NCI-H2107 treated with DMSO at 0.1 percent for 48 hours (cell line): Measurements from ENCODE around the gene FRMD8.

Experiments used
- DNase-seq: peaks from one replicate; lab custom pipeline; 2025; ENCODE audit not compliant: unreplicated experiment; lab: John Stamatoyannopoulos, UW

The FRMD8 gene

DNA sequence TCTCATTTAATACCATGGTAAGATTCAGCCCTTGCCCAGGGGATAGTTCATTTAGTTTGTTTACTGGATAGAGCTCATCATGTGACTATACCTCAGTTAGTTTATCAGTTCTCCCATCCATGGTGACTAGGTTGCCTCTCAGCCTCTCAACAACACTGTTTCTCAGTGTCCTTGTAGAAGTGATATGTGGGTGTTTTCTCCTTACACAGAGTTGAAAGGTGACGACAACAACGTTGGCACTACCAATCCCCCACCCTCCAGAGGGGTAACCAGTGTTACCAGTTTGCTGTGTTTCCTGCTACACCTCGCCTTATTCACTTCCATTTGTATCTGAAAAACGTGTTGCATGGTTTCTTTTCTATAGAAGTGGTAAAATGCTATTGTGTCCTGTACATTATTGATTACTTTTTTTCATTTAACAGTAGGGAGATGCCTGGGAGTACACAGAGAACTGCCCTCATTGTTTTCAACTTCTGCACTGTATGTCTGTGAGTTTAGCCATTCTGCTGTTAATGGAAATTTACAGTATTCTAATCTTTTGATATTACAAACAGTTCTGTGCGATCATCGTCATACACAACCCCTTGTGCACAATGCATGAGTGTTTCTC, 47.7 kb downstream of the FRMD8 start:
- no peak for DNase-seq

DNA sequence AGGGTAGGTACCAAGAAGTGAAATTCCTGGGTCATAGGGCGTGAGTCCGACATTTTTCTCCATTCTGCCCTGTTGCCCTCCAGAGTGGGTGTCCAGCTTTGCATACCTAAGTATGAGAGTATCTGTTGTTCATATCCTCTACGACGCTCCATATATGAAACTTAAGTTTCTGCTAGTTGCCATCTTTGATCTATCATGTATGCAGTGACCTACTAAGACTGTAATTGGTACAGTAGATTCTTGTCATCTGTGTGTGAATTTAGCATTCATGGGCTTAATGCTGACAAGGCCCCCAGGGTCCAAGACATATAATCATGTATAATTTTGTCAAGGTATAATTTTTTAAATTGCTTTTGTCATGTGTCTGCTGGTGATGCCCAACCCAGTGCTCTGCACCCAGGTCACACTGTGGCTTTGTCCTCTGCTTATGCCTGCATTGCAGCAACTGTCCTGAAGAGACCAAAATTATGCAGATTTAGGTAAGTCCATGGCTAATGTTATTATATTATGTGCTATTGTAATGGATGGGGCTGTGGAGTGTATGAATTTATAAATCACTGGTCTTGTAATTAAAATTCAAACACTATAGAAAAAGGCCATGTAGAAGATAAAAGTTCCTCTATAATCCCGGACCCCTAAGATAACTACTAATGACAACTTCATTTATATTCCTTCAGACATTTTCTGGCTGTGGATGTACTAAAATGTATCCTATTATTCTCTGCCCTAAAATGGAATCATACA, 48.4 kb downstream of the FRMD8 start:
- no peak for DNase-seq

- no peak for DNase-seq
Measured at GRCh38 chr11:65435411-65435931, 49.0 kb downstream of the FRMD8 start.

DNA sequence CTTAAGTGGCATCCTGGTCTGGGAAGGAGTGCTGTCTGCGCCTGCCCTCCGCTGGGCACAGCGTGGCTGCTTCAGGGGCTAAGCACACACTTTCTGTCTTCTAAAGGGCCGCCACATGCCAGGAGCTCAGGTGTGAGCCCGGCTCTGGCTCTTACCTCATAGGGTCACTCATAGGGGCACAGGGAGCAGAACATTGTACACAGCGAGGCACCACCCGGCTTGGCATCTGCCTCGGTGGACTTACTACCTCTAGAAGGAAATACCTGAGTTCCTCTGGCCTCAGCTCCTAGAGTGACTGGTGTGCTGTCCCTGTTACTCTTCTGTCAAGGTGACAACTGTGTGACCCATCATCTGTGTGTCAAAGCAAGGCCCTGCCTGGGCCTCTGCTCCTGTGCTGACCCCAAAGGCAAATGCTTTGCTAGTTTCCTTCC, 49.6 kb downstream of the FRMD8 start:
- no peak for DNase-seq

GRCh38 chr11:65436412-65437032, 50.1 kb downstream of the FRMD8 start:
- DNase-seq = no peak

DNA sequence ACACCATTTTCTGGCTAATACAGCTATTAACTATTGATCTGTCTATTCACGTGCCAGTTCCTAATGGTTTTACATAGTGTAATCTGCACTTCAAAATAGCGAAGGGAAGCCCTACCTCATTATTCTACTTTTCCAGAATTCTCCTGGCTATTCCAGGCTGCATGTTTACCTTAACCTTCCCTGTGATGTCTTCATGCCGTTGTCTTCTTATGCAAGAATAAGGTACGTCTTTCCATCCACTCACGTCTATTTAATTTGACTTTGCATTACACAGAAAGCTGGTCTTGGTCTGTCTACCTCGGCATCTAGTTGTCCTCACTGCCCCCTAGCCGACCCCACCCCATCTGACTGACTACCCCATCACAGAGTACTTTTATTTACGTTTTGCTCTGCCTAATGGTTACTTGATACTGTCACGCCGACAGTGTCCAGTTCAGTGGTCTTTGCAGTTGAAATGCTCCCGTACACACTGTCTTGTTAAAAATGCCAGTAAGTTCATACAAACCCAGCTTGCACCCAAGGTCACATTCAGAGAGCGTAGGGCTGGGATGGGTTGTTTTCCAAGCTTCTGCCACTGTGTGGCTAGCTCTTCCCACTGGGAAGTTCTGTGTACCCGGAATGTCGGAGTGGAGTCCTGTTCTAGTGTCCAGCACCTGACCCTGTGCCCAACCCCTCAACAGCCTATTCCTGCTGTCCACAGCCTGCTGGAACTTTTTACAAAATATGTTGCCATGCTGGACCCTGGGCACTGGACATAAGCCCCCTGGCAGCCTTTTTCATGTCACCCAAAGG, 51.2 kb downstream of the FRMD8 start:
- no peak for DNase-seq

- no peak for DNase-seq
Measured at GRCh38 chr11:65438257-65439151, 52.1 kb downstream of the FRMD8 start.

GRCh38 chr11:65439331-65440181, 53.1 kb downstream of the FRMD8 start:
- no peak for DNase-seq

DNA sequence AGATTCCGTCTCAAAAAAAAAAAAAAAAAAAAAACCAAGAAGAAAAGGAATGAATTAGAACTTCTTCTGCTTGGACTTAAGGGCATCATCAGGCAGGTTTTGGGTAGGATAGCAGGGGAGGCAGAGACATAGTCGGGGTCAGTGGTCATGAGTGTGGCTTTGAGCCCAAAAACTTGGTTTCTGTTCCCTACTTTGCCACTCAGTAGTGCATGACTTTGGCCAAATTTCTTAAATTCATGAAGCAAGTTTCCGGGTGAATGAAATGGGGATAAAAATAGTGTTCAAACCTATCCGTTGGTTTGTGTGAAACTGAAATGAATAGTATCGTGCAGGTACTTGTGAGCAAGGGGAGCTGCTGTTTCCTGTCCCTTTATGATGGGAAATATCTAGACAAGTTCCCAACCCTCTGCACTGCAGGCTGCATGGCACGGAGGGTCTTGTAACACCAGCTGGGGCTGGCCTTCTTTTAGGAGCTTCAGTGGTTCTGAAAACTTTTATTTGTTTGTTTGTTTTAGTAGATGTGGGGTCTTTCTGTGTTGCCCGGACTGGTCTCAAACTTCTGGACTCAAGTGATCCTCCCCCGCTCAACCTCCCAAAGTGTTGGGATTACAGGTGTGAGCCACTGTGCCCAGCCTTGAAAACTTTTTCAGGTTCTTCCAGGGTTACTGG, 54.5 kb downstream of the FRMD8 start:
- no peak for DNase-seq

- DNase-seq = no peak
Measured at GRCh38 chr11:65442842-65443331, 56.5 kb downstream of the FRMD8 start.

- no peak for DNase-seq
Measured at GRCh38 chr11:65444314-65445051, 58.0 kb downstream of the FRMD8 start.

- DNase-seq = no peak
Measured at GRCh38 chr11:65445101-65445603, 58.7 kb downstream of the FRMD8 start.

DNA sequence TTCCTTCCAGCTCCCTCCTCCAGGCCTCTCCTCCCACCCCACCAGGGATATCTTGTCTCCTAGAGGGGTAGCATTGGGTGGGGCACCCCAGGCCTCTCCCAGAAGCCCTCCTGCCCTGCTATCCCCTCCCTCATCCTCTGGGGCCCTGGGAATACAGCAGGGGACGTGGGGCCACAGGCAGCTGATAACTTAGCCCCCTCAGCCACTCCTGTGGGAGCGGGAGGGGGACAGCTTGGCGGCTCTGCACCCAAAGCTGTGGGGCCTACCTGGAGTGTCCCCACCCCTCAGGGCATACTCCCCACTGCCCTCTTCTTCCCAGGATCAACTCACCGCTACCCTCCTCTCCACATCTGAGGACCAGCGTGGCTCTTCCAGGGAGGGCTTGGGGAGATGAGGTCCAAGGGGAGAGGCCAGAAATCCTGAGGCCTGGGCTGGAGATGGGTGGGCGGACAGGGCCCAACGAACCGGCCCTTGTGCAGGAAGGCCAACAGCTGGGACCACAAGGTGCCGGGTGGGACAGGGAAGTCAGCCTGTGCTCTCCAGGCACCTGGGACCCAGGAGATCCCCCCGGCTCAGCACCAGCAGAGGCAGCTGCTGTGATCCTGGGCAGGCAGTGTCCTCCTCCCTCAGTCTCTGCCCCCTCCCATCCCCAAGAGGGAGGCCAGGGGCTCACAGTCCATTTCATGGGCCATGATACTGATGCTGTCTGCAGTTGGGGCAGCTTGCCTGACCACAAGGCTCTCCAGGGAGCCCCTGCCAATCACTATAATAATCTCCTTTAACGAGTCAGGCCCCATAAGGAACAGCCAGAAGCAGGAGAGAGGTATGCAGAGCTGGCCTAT, 59.4 kb downstream of the FRMD8 start:
- DNase-seq = no peak

GRCh38 chr11:65446446-65447277, 60.2 kb downstream of the FRMD8 start:
- DNase-seq = no peak

DNA sequence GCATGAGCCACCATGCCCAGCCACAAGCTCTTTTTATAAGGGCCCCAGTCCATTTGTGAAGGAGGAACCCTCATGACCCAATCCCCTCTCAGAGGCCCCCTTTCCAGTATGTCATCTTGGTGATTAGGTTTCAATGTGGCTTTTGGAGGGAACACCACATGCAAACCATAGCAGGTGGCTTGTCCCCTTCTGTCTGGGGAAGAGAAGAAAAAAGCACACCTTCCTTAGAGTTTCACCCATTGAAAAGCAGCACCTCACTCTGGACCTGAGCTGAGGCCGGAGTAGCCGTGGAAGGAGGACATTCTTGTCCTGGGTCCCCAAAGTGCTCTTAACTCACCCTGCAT, 61.6 kb downstream of the FRMD8 start:
- no peak for DNase-seq
